K562 (cell line): Measurements from ENCODE around the gene GPATCH2L. TPM values are rescaled to one million over a fixed set of nuclear protein-coding genes. Genes with fewer than 3 reads are reported as not detected.

Experiments used
- ATAC-seq: fragments of 200-7000 bp; cut with Tn5 transposase; 3 replicates; pipeline ENCODE4 v1.9.1; 2020; ENCODE audit warnings: moderate library complexity
- BruUV-seq: library from RNA; stranded (reverse); fragments of 400-500 nt; replicated peaks from 2 replicates; lab custom pipeline; 2021; lab: Mats Ljungman, UMichigan
- CTCF ChIA-PET: fragments of 300-600 bp; formaldehyde crosslinking; extraction: SDS; loops from one replicate; lab custom pipeline; 2021; ENCODE audit warnings: low intra/inter-chr PET ratio; lab: Yijun Ruan, JAX
- POLR2A ChIA-PET: fragments of 300-600, 350-650 bp; sonication (Branson Sonifier 250); formaldehyde crosslinking; extraction: SDS; loops from one replicate; lab custom pipeline; 2021; ENCODE audit warnings: antibody characterized with exemption, inconsistent platforms; lab: Yijun Ruan, JAX
- DNase-seq, 4 experiments: peaks; one replicate each; pipeline versions ENCODE4 v3.0.0 to v3.0.0-alpha.2; 2011 to 2018; ENCODE audit warnings: low spot score in 3 of 4, mixed read lengths in 3 of 4; ENCODE audit errors: extremely low read depth in 1 of 4
- FAIRE-seq: peaks from 2 replicates; lab custom pipeline; 2011; peaks lifted over from hg19 to GRCh38; lab: Jason Lieb, UNC
- H2AFZ ChIP-seq: 2 replicates; pipeline ENCODE4 v1.6.0; 2011; ENCODE audit warnings: low read depth, low read length, control low read depth, inconsistent platforms
- H3K27ac ChIP-seq: fragments of 200-600 bp; 3 replicates; pipeline ENCODE4 v1.8.0; 2011; ENCODE audit warnings: low read depth, mild to moderate bottlenecking, control low read depth, inconsistent platforms, low read length, moderate library complexity, mixed read lengths; ENCODE audit errors: extremely low read depth
- H3K27me3 ChIP-seq, 2 experiments: fragments of 300-600 bp in 1 of 2; 2 replicates in 1 of 2; 3 replicates in 1 of 2; pipeline versions ENCODE4 v1.6.0 to v1.8.0; 2011; ENCODE audit warnings: inconsistent platforms in 2 of 2, low read length in 2 of 2, mild to moderate bottlenecking in 1 of 2, mixed read lengths in 1 of 2, moderate library complexity in 1 of 2; ENCODE audit not compliant: control insufficient read depth in 2 of 2, insufficient read depth in 2 of 2
- H3K36me3 ChIP-seq: fragments of 300-600 bp; 3 replicates; pipeline ENCODE4 v1.8.0; 2011; ENCODE audit warnings: mild to moderate bottlenecking, low read length, inconsistent platforms; ENCODE audit not compliant: control insufficient read depth, insufficient read depth
- H3K4me1 ChIP-seq, 2 experiments: fragments of 200-600 bp in 1 of 2; replicated peaks in 1 of 2; 2 replicates in 1 of 2; 3 replicates in 1 of 2; pipeline versions ENCODE4 v1.5.1 to v1.8.0; 2011; ENCODE audit warnings: inconsistent platforms in 2 of 2, low read length in 2 of 2, mild to moderate bottlenecking in 1 of 2, mixed read lengths in 1 of 2, moderate library complexity in 1 of 2; ENCODE audit not compliant: control insufficient read depth in 2 of 2, insufficient read depth in 2 of 2
- H3K4me2 ChIP-seq: 2 replicates; pipeline ENCODE4 v1.6.1; 2011; ENCODE audit warnings: low read length, control low read depth, inconsistent platforms, mixed read lengths; ENCODE audit not compliant: insufficient read depth
- H3K4me3 ChIP-seq: fragments of 200-600 bp; sonication (generic), shearing (Covaris generic); 2 replicates; pipeline ENCODE4 v1.5.1; 2016; ENCODE audit warnings: control low read depth, inconsistent platforms
- H3K79me2 ChIP-seq: fragments of 200-600 bp; 3 replicates; pipeline ENCODE4 v1.8.0; 2011; ENCODE audit warnings: low read length, inconsistent platforms; ENCODE audit not compliant: control insufficient read depth, insufficient read depth
- H3K9ac ChIP-seq, 2 experiments: 2 replicates each; pipeline versions ENCODE4 v1.6.0 to v1.6.1; 2011; ENCODE audit warnings: low read depth in 2 of 2, low read length in 2 of 2, control low read depth in 1 of 2, inconsistent platforms in 1 of 2, mild to moderate bottlenecking in 1 of 2, mixed read lengths in 1 of 2; ENCODE audit not compliant: insufficient read depth in 1 of 2
- H3K9me1 ChIP-seq: one replicate; pipeline ENCODE4 v1.6.0; 2011; ENCODE audit warnings: inconsistent platforms, mild to moderate bottlenecking, low read length, moderate library complexity; ENCODE audit not compliant: control insufficient read depth, insufficient read depth
- H3K9me3 ChIP-seq: replicated peaks from 2 replicates; pipeline ENCODE4 v1.5.1; 2011; ENCODE audit warnings: low read depth, low read length, inconsistent platforms; ENCODE audit not compliant: control insufficient read depth, insufficient read depth
- H4K20me1 ChIP-seq: replicated peaks from 2 replicates; pipeline ENCODE4 v1.6.1; 2011; ENCODE audit warnings: low read length, inconsistent platforms, mixed read lengths; ENCODE audit not compliant: control insufficient read depth, insufficient read depth
- DDX20 ChIP-seq: fragments of 450-650 bp; IDR thresholded peaks from 2 replicates; pipeline ENCODE4 v1.6.1; 2016; ENCODE audit warnings: missing genetic modification characterization, low read depth, mild to moderate bottlenecking, missing compliant biosample characterization, moderate library complexity
- MEF2D ChIP-seq: conservative IDR thresholded peaks from 2 replicates; pipeline ENCODE4 v1.6.1; 2016; ENCODE audit warnings: low read depth, missing genetic modification characterization, missing compliant biosample characterization
- NONO ChIP-seq, 2 experiments: fragments of 200-400 bp in 1 of 2; fragments of 450-650 bp in 1 of 2; formaldehyde crosslinking in 1 of 2; IDR thresholded peaks; 2 replicates each; pipeline ENCODE4 v1.6.1; 2017; ENCODE audit warnings: low read depth in 2 of 2, mild to moderate bottlenecking in 2 of 2, moderate library complexity in 2 of 2, low read length in 1 of 2
- NR2C1 ChIP-seq, 2 experiments: fragments of 450-650 bp; IDR thresholded peaks; 2 replicates each; pipeline ENCODE4 v1.6.1; 2017; ENCODE audit warnings: mild to moderate bottlenecking in 2 of 2, antibody characterized with exemption in 1 of 2, inconsistent platforms in 1 of 2, missing compliant biosample characterization in 1 of 2, missing genetic modification characterization in 1 of 2
- NR4A1 ChIP-seq, 2 experiments: fragments of 250-450 bp in 1 of 2; fragments of 450-650 bp in 1 of 2; sonication (Bioruptor Pico) in 1 of 2; IDR thresholded peaks; 2 replicates each; pipeline versions ENCODE4 v1.4.0 to v1.6.1; 2016 to 2020; ENCODE audit warnings: mild to moderate bottlenecking in 2 of 2, missing compliant biosample characterization in 1 of 2, missing genetic modification characterization in 1 of 2, moderate library complexity in 1 of 2
- PTRF ChIP-seq: fragments of 450-650 bp; IDR thresholded peaks from 2 replicates; pipeline ENCODE4 v1.6.1; 2016; ENCODE audit warnings: mild to moderate bottlenecking, missing genetic modification characterization, missing compliant biosample characterization
- PTTG1 ChIP-seq: fragments of 450-650 bp; IDR thresholded peaks from 2 replicates; pipeline ENCODE4 v1.6.1; 2016; ENCODE audit warnings: low read depth, mild to moderate bottlenecking, missing genetic modification characterization, missing compliant biosample characterization
- TEAD1 ChIP-seq, 2 experiments: fragments of 450-650 bp in 1 of 2; sonication (generic) in 1 of 2; formaldehyde crosslinking; IDR thresholded peaks; 2 replicates each; pipeline versions ENCODE4 v1.4.0 to v1.8.0; 2020 to 2022; ENCODE audit warnings: mild to moderate bottlenecking in 2 of 2, missing genetic modification reagents in 1 of 2
- ZNF318 ChIP-seq, 2 experiments: fragments of 450-650 bp; IDR thresholded peaks; 2 replicates each; pipeline ENCODE4 v1.6.1; 2016; ENCODE audit warnings: mild to moderate bottlenecking in 2 of 2, borderline replicate concordance in 1 of 2, low read depth in 1 of 2, moderate library complexity in 1 of 2
- WGBS: fragments of 100-300 bp; shearing (Covaris generic); methylation state at CpG from one replicate; pipeline ENCODE4 v1.1.6; 2016; ENCODE audit warnings: low coverage, mixed read lengths; ENCODE audit not compliant: insufficient coverage; ENCODE audit errors: missing lambda C conversion rate; 5-methylcytosine and 5-hydroxymethylcytosine counted together
- in situ Hi-C: fragments of 300-500 bp; cut with MboI; formaldehyde crosslinking; loops from 4 replicates; pipeline ENCODE4 v1.15.0; 2018; ENCODE audit warnings: inconsistent platforms, mixed read lengths
- intact Hi-C: fragments of 100-400 bp; cut with micrococcal nuclease; formaldehyde crosslinking; loops from 2 replicates; pipeline ENCODE4 v1.14.2; 2022
- polyA plus RNA-seq, 8 experiments: library from polyadenylated mRNA; depleted of rRNA in 4 of 8; stranded (reverse) in 5 of 8; unstranded in 3 of 8; fragments of >200 nt; fragmentation: Nextera tagmentation in 2 of 8; fragmentation: Illumina TruSeq in 1 of 8; extraction: Ambion mirVana in 2 of 8; extraction: Trizol in 1 of 8; gene quantifications; 2 replicates each; pipeline versions ENCODE4 v1.2.1 to v1.2.3, GENCODE V29; 2011 to 2014; ENCODE audit warnings: inconsistent platforms in 1 of 8, missing spikeins in 1 of 8
- total RNA-seq, 7 experiments: library from RNA; depleted of rRNA in 6 of 7; stranded (reverse); fragments of >200 nt in 6 of 7; fragmentation: Illumina TruSeq in 2 of 7; extraction: Trizol in 2 of 7; gene quantifications; 2 replicates each; pipeline versions ENCODE4 v1.2.1 to v1.2.3, GENCODE V29; 2011 to 2021; ENCODE audit warnings: low replicate concordance in 1 of 7
- TF ChIP-seq, protein P1 (sequence below): fragments of 450-650 bp; conservative IDR thresholded peaks from 2 replicates; pipeline ENCODE4 v1.6.1; 2016; ENCODE audit warnings: missing genetic modification characterization, low read depth, mild to moderate bottlenecking, missing compliant biosample characterization, moderate library complexity

The GPATCH2L gene
- total and polyA plus RNA-seq, 9 of the 15 experiments (the other 6 are each of a cell fraction or from before 2014, with no cell fraction given) = 13.1 to 39.6 (median 20.0) TPM

DNA sequence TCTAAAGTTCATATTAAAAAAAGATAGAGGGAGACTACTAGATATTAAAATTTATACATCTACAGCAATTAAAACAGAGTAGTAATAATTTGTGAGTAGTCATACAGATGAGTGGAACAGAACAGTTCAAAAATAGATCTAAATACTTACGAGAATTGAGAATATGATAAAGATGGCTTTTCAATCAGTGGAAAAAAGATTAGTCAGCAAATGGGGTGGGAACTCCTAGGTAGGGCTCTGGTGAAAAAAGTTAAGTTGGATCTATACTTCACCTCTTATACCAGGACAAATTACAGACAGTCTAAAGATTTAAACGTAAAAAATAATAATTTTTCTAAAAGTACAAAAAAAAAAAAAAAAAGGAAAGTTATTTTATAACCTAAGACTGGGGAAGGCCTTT lies 66.9 kb downstream of the GPATCH2L start (continued):
- TF ChIP-seq ZNF318 (IDR thresholded peaks at IDR 0.05; ENCODE audit: borderline replicate concordance in 1 of 2, low read depth in 1 of 2) = no peak

- H3K4me1 ChIP-seq = no peaks in the 10 kb centered on the region
- CTCF ChIA-PET = no interaction called here
- no peaks in the 10 kb centered on the region for H3K79me2 ChIP-seq
- no peaks in the 10 kb centered on the region for H4K20me1 ChIP-seq
- no peaks in the 10 kb centered on the region for H3K9me1 ChIP-seq
- H2AFZ ChIP-seq = no peak overlapping the region
- no peak overlapping the region for H3K4me3 ChIP-seq
- H3K9ac ChIP-seq = no peak overlapping the region
- H3K27me3 ChIP-seq = no peaks in the 10 kb centered on the region
- WGBS = 14% methylated on average over 3 of the region's 3 CpGs
- no peak overlapping the region for H3K4me2 ChIP-seq
- FAIRE-seq (no peak), ATAC-seq (no peak), DNase-seq (no peak)
- no TSS peak for BruUV-seq
- no peaks in the 10 kb centered on the region for H3K36me3 ChIP-seq
- H3K9me3 ChIP-seq = no peaks in the 10 kb centered on the region
- POLR2A ChIA-PET = interaction anchor here (0.8 to 1.4 kb wide), 2 partner anchors 10 to 13 kb away, joined by 3 read pairs; no protein-coding TSS in a partner anchor
- intact Hi-C loops (no loop called here), in situ Hi-C loops (no loop called here)
- H3K27ac ChIP-seq = no peak overlapping the region
- peak; percentile 58; the same call in 1 of the 2 replicates for TF ChIP-seq DDX20
- peak; percentile 82 for TF ChIP-seq PTTG1 (tag)
- TF ChIP-seq NONO (IDR thresholded peaks at IDR 0.05; ENCODE audit: low read depth in 2 of 2, low read length in 1 of 2) = no peak
- no peak for TF ChIP-seq NR2C1 (IDR thresholded peaks at IDR 0.05)
- TF ChIP-seq NR2C1 (tag; IDR thresholded peaks at IDR 0.05) = peak; percentile 56
- no peak for TF ChIP-seq NR4A1 (CRISPR knock-in tag; IDR thresholded peaks at IDR 0.05)
- peak; percentile 77 for TF ChIP-seq NR4A1 (tag; IDR thresholded peaks at IDR 0.05)
- peak in 1 of 2 experiments; percentile 26; a peak in 1 of 4 replicates for TF ChIP-seq TEAD1 (CRISPR knock-in tag; IDR thresholded peaks at IDR 0.05)
- peak; percentile 63; the same call in 1 of the 2 replicates for TF ChIP-seq PTRF (tag)
- TF ChIP-seq MEF2D (tag) = peak; percentile 56; the same call in 1 of the 2 replicates
- TF ChIP-seq, protein P1, sequence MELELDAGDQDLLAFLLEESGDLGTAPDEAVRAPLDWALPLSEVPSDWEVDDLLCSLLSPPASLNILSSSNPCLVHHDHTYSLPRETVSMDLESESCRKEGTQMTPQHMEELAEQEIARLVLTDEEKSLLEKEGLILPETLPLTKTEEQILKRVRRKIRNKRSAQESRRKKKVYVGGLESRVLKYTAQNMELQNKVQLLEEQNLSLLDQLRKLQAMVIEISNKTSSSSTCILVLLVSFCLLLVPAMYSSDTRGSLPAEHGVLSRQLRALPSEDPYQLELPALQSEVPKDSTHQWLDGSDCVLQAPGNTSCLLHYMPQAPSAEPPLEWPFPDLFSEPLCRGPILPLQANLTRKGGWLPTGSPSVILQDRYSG (tag) = 0 out of 2 replicates have a peak, but pooled peaks have one; percentile 63
Measured at GRCh38 chr14:76219873-76220272, 68.2 kb downstream of the GPATCH2L start.
